OCI-M2 (cell line): ENCODE data around the gene TMEM35B.
"Not testable (repeated sequence)": the region's sequence is repeated elsewhere in the genome, so short reads cannot be mapped to it uniquely, and the experiment has no call there.

Experiments
- DNase-seq: peaks from one replicate; lab custom pipeline; 2025; ENCODE audit not compliant: unreplicated experiment; lab: John Stamatoyannopoulos, UW

The TMEM35B gene

GRCh38 chr1:34984793-34985608 is at the start of gene TMEM35B:
TMEM35B (minus strand) TSS chr1:34985347; CDS start chr1:34985305, 42 bp downstream.
- no peak for DNase-seq

DNA sequence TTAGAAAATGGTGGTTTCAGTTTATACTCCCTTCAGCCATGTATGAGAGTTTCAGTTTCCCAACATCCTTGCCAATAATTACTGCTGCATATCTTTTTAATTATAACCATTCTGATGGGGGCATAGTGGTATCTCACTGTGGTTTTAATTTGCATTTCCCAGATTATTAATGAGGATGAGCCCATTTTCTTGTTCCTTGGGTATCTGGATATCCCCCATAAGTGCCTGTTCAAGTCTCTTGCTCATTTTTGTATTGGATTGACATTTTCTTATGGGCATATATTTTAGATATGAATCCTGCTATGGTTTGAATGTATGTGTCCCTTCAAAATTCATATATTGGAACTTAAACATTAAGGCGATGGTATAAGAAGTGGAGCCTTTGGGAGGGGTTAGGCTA is 48.2 kb upstream of the TMEM35B start:
- DNase-seq, result no peak

DNA sequence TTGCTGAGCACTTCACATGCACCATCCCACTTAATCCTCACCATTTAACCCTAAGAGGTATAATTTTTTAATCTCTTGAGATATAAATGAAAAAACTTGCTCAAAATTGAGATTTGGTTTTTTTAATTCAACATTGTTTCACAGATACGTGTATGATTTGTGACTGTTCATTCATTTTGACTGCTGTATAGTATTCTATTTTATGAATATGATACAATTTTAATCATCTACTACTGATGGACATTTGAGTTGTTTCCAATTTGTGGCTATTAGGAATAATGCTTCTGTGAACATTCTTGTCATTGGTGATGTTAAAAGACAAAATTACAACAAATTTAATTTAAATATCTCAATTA is 47.2 kb upstream of the TMEM35B start:
- DNase-seq, result no peak

GRCh38 chr1:35030756-35031446 is 45.8 kb upstream of the TMEM35B start:
- no peak for DNase-seq

DNA sequence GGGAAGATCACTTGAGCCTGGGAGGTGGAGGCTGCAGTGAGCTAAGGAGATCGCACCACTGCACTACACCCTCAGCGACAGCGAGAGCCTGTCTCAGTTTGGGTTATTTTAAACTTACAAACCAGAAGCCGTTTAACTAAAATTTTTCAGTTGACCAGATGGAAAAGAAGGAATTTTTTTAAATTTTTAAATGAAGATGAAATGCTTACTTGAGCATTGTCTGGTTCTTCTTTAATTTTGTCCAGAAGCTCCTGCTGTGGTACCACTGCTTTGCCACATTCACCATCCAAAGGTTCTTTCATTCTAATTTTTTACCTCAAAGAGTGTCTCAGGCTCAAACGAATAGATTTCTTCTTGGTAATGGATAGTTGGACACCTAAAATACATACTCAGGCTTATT is 45.2 kb upstream of the TMEM35B start:
- no peak for DNase-seq

DNA sequence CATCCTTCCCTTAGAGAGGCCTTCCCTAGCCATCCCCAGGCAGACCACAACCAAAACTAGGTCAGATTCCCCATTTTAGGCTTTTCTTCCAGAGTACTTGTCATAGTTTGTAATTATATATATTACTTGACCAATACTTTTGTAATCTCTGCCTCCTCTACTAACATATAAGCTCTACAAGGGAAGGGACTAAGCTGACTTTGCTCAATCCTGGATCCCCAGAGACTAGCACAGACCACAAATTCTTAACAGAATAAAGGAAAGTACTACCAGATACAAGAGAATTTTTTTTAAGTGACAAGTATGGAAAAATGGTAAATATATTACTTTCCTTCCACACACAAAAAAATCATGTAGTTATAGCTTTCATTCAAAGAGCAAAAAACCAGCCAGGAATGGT is 44.6 kb upstream of the TMEM35B start:
- DNase-seq, result no peak

GRCh38 chr1:35016406-35016805 is 31.3 kb upstream of the TMEM35B start:
- DNase-seq, result no peak

DNA sequence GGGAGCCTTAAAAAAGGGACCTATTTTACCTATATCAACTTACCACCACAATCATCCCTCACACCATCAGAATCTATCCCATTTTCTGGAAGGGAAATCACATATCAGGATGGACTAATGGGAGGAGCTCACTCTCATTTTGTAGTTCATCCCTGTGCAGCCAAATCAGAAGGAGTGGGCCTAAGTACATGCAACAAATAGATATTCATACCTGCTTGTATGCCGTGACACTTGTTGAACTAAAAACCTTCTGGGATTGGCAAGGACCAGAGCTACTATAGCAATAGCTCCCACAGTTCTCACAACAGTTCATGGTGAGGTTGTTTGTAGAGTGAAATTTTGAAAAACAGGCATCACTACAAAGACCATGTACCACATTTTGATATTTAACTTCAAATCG is 29.3 kb upstream of the TMEM35B start:
- no peak for DNase-seq

DNA sequence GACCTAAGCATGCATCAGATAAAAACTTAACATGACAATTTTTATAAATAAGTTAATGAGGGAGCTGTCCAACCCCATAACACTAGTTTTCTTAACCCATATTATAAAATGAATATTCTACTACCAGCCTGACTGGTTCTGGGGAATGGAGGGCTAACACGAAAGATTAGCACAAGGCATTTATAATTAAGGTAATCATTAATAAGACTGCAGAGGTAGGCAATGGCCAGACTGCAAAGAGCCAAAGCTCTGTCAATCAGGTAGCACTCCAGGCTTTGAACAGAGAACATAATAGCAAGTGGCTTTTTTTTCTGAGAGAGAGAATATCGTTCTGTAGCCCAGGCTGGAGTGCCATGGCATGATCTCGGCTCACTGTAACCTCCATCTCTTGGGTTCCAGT is 20.6 kb upstream of the TMEM35B start:
- no peak for DNase-seq

DNA sequence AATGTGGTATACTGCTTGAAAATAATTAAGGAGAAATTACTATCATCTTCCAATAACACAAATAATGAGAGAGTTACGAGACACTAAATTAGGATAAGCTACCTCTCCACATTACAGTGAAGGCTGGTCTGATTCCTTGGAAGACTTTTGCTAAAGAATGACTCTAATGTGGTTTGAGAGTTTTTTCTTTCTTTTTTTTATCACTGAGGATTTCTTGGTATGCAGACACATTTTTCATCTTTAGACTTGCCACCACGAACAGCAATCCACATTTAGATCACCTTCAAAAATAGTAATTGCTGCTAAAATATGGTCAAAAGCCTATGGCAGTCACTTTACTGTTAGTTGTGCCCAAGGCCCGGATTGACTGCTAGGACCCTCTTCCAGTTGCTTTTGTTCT is 16.6 kb upstream of the TMEM35B start:
- DNase-seq, result no peak

DNA sequence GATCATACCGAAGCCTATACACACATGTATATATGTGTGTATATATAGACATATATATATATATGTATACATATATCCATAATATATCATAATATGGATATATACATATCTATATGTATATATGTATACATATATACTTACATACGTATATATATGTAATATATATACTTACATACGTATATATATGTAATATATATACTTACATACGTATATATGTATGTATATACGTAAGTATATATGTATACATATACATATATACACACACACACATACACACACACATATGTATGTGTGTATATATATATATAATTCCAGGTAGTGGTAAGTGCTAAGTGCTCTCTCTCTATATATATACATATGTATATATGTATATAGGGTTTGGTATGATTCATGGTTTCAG is 9.7 kb upstream of the TMEM35B start:
- no peak for DNase-seq

DNA sequence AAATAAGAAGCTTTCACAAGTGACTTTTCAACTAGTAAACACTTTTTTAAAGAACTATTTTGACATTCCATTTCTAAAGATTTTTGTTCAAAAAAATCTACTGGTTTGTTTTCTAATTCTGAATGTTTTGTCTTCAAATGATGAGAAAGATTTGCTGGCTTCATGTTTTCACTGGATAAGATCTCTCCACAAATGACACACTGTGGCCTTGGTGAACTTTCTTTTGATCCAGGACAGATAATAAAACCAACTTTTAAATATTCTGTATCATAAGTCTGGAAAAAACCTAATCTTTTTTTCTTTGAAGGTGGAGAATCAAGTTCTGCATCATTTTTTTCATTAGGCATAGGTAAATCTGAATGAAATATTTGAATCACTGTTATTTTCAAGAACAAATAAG is 3.4 kb upstream of the TMEM35B start:
- DNase-seq, result no peak

DNA sequence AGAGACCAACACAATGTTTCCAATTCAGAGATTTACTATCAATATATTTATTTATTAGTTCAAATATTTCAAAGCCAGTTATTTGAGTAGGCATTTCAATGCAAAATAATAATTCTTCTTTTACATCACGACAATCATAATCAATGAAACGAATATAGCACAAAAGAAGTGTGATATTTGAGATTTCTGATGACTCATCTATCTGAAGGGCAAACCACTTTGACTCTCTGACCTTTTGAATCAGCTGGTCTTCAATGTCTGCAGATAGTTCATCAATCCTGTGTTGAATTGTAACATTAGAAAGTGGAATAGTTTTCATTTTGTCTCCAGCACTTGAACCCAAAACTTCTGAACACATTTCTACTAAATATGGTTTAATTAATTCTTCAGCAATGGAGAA is 3.0 kb upstream of the TMEM35B start:
- DNase-seq, result no peak

- no peak for DNase-seq
These were observed 1.9 kb upstream of the TMEM35B start for GRCh38 chr1:34987018-34987417.

GRCh38 chr1:34985609-34985904 is 410 bp upstream of the TMEM35B start:
- not testable (repeated sequence) for DNase-seq

DNA sequence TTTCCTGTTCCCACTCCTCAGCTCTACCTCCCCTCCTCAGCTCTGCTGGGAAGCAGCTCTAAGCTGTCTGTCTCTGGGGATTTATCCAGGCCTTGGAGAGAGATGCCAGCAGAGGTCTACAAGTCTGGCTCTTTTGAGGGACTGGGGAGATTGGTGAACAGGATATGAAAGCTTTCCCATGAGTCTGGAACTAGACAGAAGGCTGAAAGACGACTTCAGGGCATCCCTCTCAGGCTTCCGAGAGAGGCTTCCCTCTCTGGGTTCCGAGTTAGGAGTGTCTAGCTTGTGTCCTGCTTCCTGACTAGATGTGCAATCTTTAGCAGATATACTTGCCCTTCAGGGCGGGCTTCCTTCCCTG is 733 bp downstream of the TMEM35B start:
- DNase-seq, result no peak

DNA sequence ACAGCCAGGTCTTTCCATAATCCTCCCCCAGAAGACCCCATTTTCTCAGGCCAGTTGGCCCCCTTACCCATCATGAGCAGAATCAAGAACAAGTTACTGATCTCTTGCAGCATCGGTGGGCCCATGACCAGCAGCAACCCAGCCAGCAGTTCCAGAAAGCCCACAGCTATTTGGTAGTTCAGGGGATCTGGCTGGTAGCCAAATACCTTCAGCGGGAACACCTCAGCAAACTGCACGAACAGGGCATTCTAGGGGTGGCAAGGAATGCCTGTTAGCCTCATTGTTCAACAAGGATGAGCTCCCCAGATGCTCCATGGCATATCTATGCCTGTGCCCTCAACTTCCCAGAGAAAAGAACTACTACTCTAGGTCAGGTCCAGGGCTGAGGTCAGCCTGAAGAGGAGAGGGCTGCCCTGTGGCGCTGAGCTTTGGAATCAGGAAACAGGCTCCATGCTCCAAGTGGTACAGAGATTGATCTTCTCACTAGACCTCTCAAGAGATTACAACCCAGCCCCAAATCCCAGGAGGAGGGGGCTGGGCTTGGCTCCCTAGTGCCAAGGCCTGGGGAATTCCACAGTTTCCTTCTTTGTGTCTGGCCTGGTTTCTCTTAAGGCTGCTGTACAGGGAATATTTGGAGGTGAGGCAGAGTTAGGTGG is 1.3 kb downstream of the TMEM35B start:
- DNase-seq, result no peak

DNA sequence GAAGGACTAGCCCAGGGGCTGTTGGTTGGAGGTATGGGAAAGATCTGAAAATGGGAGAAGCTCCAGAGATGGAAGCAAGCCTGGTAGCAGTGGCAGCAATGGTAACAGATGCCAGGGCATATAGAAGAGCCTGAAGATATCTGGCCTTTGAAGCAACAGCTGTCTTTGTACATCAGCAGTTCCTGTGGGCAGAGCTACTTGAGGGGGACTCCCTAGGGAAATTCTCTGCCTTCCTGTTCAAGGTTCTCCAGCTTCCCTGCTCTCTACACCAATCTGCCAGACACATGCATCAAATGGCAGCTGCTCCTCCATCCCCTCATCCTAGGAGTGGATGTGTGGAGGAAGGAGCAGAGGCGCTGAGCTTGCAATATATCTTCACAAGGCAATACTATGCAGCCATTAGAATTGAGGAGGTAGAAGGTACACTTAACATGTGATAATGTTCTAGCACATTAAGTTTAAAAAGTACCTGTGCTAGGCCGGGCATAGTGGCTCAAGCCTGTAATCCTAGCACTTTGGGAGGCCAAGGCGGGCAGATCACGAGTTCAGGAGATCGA is 2.2 kb downstream of the TMEM35B start:
- no peak for DNase-seq

DNA sequence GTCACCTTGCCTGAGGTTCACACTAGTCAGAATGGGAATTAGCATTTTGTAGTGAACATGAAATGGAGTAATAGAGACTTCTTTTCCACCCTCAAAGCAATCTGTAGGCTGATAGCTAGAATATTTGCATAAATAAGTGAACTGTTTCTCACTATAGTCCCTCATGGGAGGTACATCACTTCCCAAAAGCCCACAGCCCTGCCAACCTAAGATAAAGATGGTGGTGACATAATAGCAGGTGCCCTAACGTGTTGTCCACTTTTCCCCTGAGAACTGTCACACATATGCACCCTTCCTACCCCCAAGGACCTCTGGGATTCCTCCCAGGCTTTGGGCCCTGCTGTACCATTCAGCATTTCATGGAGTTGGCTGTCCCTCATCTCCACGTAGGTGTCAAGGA is 4.4 kb downstream of the TMEM35B start:
- no peak for DNase-seq

- no peak for DNase-seq
These were observed 6.2 kb downstream of the TMEM35B start for GRCh38 chr1:34978921-34979320.

GRCh38 chr1:34977858-34978257 is 7.3 kb downstream of the TMEM35B start:
- DNase-seq, result no peak

- DNase-seq, result no peak
These were observed 8.0 kb downstream of the TMEM35B start for GRCh38 chr1:34977210-34977471.
